GM12878 (cell line): ENCODE data around the gene NAA38. TPM values are rescaled to one million over a fixed set of nuclear protein-coding genes. Genes with fewer than 3 reads are reported as not detected.

Experiments
- ATAC-seq: fragments of 200-7000 bp; cut with Tn5 transposase; 3 replicates; pipeline ENCODE4 v1.9.1; 2020; ENCODE audit warnings: mild to moderate bottlenecking, moderate library complexity
- BruUV-seq: library from RNA; stranded (reverse); fragments of 400-500 nt; replicated peaks from 2 replicates; lab custom pipeline; 2021; lab: Mats Ljungman, UMichigan
- CTCF ChIA-PET: fragments of 300-600 bp; sonication (Branson Sonifier 250); formaldehyde crosslinking; extraction: SDS; loops from one replicate; lab custom pipeline; 2021; ENCODE audit warnings: inconsistent platforms; lab: Yijun Ruan, JAX
- POLR2A ChIA-PET: fragments of 350-600 bp; formaldehyde crosslinking; extraction: SDS; loops from one replicate; lab custom pipeline; 2021; ENCODE audit warnings: inconsistent platforms; lab: Charles Lee
- RAD21 ChIA-PET: fragments of 300-600 bp; sonication (Branson Sonifier 250); formaldehyde crosslinking; loops from one replicate; lab custom pipeline; 2023; ENCODE audit warnings: antibody characterized with exemption; ENCODE audit not compliant: unreplicated experiment; lab: Charles Lee
- SMC1A ChIA-PET: fragments of 300-600 bp; sonication (Branson Sonifier 250); formaldehyde crosslinking; loops from one replicate; lab custom pipeline; 2023; ENCODE audit not compliant: unreplicated experiment, uncharacterized antibody; lab: Charles Lee
- DNase-seq: peaks from one replicate; pipeline ENCODE4 v3.0.0-alpha.2; 2011; ENCODE audit warnings: low read depth, low spot score
- FAIRE-seq: peaks from 3 replicates; lab custom pipeline; 2011; peaks lifted over from hg19 to GRCh38; lab: Jason Lieb, UNC
- H2AFZ ChIP-seq: 2 replicates; pipeline ENCODE4 v1.6.0; 2011; ENCODE audit warnings: low read depth, low read length, control low read depth; ENCODE audit not compliant: control insufficient read depth
- H3K27ac ChIP-seq: 2 replicates; pipeline ENCODE4 v1.5.1; 2011; ENCODE audit warnings: control low read depth; ENCODE audit not compliant: control insufficient read depth, insufficient read depth
- H3K27me3 ChIP-seq, 2 experiments: replicated peaks in 1 of 2; 2 replicates each; pipeline versions ENCODE4 v1.6.0 to v1.6.1; 2011; ENCODE audit warnings: low read length in 1 of 2; ENCODE audit not compliant: control insufficient read depth in 2 of 2, insufficient read depth in 2 of 2
- H3K36me3 ChIP-seq, 2 experiments: 2 replicates each; pipeline ENCODE4 v1.5.1; 2011; ENCODE audit warnings: low read length in 1 of 2; ENCODE audit not compliant: control insufficient read depth in 2 of 2, insufficient read depth in 2 of 2
- H3K4me1 ChIP-seq: 2 replicates; pipeline ENCODE4 v1.6.1; 2011; ENCODE audit warnings: mild to moderate bottlenecking, low read length, moderate library complexity, mixed read lengths; ENCODE audit not compliant: control insufficient read depth, insufficient read depth
- H3K4me2 ChIP-seq: 2 replicates; pipeline ENCODE4 v1.6.0; 2011; ENCODE audit warnings: control low read depth; ENCODE audit not compliant: control insufficient read depth, insufficient read depth
- H3K4me3 ChIP-seq: fragments of 200-600 bp; sonication (generic); 2 replicates; pipeline ENCODE4 v1.5.1; 2016
- H3K79me2 ChIP-seq: 2 replicates; pipeline ENCODE4 v1.6.0; 2011; ENCODE audit warnings: low read length; ENCODE audit not compliant: control insufficient read depth, insufficient read depth
- H3K9ac ChIP-seq: 2 replicates; pipeline ENCODE4 v1.8.0; 2011; ENCODE audit warnings: low read length, control low read depth, mixed read lengths; ENCODE audit not compliant: control insufficient read depth, insufficient read depth
- H3K9me3 ChIP-seq: replicated peaks from 3 replicates; pipeline ENCODE4 v1.5.1; 2011; ENCODE audit warnings: mild to moderate bottlenecking, low read length; ENCODE audit not compliant: control insufficient read depth, insufficient read depth
- H4K20me1 ChIP-seq: 2 replicates; pipeline ENCODE4 v1.6.0; 2011; ENCODE audit not compliant: control insufficient read depth, insufficient read depth
- ATF7 ChIP-seq: fragments of 450-650 bp; IDR thresholded peaks from 2 replicates; pipeline ENCODE4 v1.6.1; 2016; ENCODE audit warnings: low read depth, mild to moderate bottlenecking
- BCL11A ChIP-seq: IDR thresholded peaks from 2 replicates; pipeline ENCODE4 v1.6.1; 2011; ENCODE audit warnings: low read depth, low read length
- CEBPB ChIP-seq, 2 experiments: fragments of 150-350 bp in 1 of 2; IDR thresholded peaks; 2 replicates each; pipeline ENCODE4 v1.6.1; 2012 to 2014; ENCODE audit warnings: low read depth in 2 of 2, low read length in 2 of 2, borderline replicate concordance in 1 of 2, inconsistent platforms in 1 of 2
- CHD2 ChIP-seq: IDR thresholded peaks from 2 replicates; pipeline ENCODE4 v1.6.1; 2011; ENCODE audit warnings: low read depth, low read length, improper control_type of control experiment, borderline replicate concordance
- CREM ChIP-seq: IDR thresholded peaks from 2 replicates; pipeline ENCODE4 v1.6.1; 2014; ENCODE audit warnings: antibody characterized with exemption, low read depth
- CTCF ChIP-seq, 3 experiments: IDR thresholded peaks in 2 of 3; conservative IDR thresholded peaks in 1 of 3; 2 replicates each; pipeline ENCODE4 v1.5.1; 2011; ENCODE audit warnings: low read depth in 3 of 3, low read length in 3 of 3, mild to moderate bottlenecking in 3 of 3, control low read depth in 2 of 3, moderate library complexity in 2 of 3, inconsistent platforms in 1 of 3, mixed read lengths in 1 of 3; ENCODE audit not compliant: control insufficient read depth in 2 of 3, insufficient read depth in 1 of 3; ENCODE audit errors: extremely low read depth in 1 of 3
- EP300 ChIP-seq, 2 experiments: fragments of 150-350 bp in 1 of 2; IDR thresholded peaks; 2 replicates each; pipeline ENCODE4 v1.6.1; 2011 to 2012; ENCODE audit warnings: low read depth in 2 of 2, low read length in 2 of 2, borderline replicate concordance in 1 of 2, improper control_type of control experiment in 1 of 2, inconsistent platforms in 1 of 2; ENCODE audit not compliant: control insufficient read depth in 1 of 2
- FOS ChIP-seq: IDR thresholded peaks from 3 replicates; pipeline ENCODE4 v1.6.1; 2011; ENCODE audit warnings: borderline replicate concordance; ENCODE audit not compliant: insufficient read length; ENCODE audit errors: extremely low read depth
- MLLT1 ChIP-seq: fragments of 450-650 bp; IDR thresholded peaks from 2 replicates; pipeline ENCODE4 v1.6.1; 2016; ENCODE audit warnings: mild to moderate bottlenecking
- NFIC ChIP-seq: IDR thresholded peaks from 2 replicates; pipeline ENCODE4 v1.6.1; 2012; ENCODE audit warnings: low read depth, mild to moderate bottlenecking, inconsistent platforms, low read length, moderate library complexity
- RAD51 ChIP-seq: fragments of 450-650 bp; IDR thresholded peaks from 2 replicates; pipeline ENCODE4 v1.6.1; 2016; ENCODE audit warnings: moderate library complexity, mild to moderate bottlenecking, inconsistent platforms
- SIN3A ChIP-seq: IDR thresholded peaks from 2 replicates; pipeline ENCODE4 v1.6.1; 2012; ENCODE audit warnings: low read depth, low read length, improper control_type of control experiment
- SMARCA5 ChIP-seq: fragments of 450-650 bp; IDR thresholded peaks from 2 replicates; pipeline ENCODE4 v1.6.1; 2017; ENCODE audit warnings: mild to moderate bottlenecking
- SUPT20H ChIP-seq: IDR thresholded peaks from 2 replicates; pipeline ENCODE4 v1.6.1; 2011; ENCODE audit warnings: low read depth, mild to moderate bottlenecking, low read length, moderate library complexity, borderline replicate concordance; ENCODE audit not compliant: control insufficient read depth
- WGBS: methylation state at CpG from one replicate; pipeline ENCODE4 v1.1.6; 2016; ENCODE audit warnings: low lambda C conversion rate; ENCODE audit not compliant: insufficient replicate concordance, insufficient coverage; ENCODE audit errors: missing lambda C conversion rate; 5-methylcytosine and 5-hydroxymethylcytosine counted together
- in situ Hi-C: fragments of 300-500 bp; cut with MboI; formaldehyde crosslinking; loops from 9 replicates; pipeline ENCODE4 v1.14.3; 2018; ENCODE audit warnings: mixed read lengths
- intact Hi-C: fragments of 100-400 bp; cut with micrococcal nuclease; formaldehyde crosslinking; loops from one replicate; pipeline ENCODE4 v1.14.2; 2022; ENCODE audit not compliant: unreplicated experiment
- polyA plus RNA-seq, 11 experiments: library from polyadenylated mRNA; depleted of rRNA in 4 of 11; unstranded in 6 of 11; stranded (reverse) in 5 of 11; fragments of >200 nt; fragmentation: Nextera tagmentation in 4 of 11; fragmentation: Illumina TruSeq in 1 of 11; extraction: Ambion mirVana in 4 of 11; extraction: Trizol in 1 of 11; gene quantifications; 1 replicate in 1 of 11; 2 replicates in 10 of 11; pipeline versions ENCODE4 v1.2.1 to v1.2.3, GENCODE V29; 2011 to 2016; ENCODE audit warnings: inconsistent platforms in 2 of 11, missing spikeins in 2 of 11, low read depth in 1 of 11
- total RNA-seq, 4 experiments: library from RNA; depleted of rRNA in 3 of 4; stranded (reverse); fragments of >200 nt in 3 of 4; fragmentation: Illumina TruSeq in 1 of 4; extraction: Trizol in 1 of 4; gene quantifications; 2 replicates each; pipeline versions ENCODE4 v1.2.1 to v1.2.3, GENCODE V29; 2013 to 2021

The NAA38 gene
- total and polyA plus RNA-seq, 10 of the 15 experiments (the other 5 are each of a cell fraction or from before 2014, with no cell fraction given): 31.5 to 337 (median 215) TPM

- TF ChIP-seq MLLT1 (peak; percentile 35; the same call in 1 of the 2 replicates), CHD2 (peak; percentile 56; the same call in 1 of the 2 replicates), CREM (no peak), ATF7 (0 out of 2 replicates have a peak, but pooled peaks have one; percentile 14)
- TF ChIP-seq, all 136 proteins: peak for 5
These were observed 29.7 kb upstream of the NAA38 start (continued) for GRCh38 chr17:7887038-7887481.

- WGBS: 3% methylated on average over 26 of the region's 30 CpGs
- Histone ChIP-seq H2AFZ (peak overlapping the region; percentile 41), H3K4me3 (peak overlapping the region; percentile 88), H3K4me2 (peak overlapping the region; percentile 96), H3K79me2 (peaks cover 45% of the 10 kb centered on the region), H3K4me1 (peaks cover 13% of the 10 kb centered on the region), H3K27me3 (no peaks in the 10 kb centered on the region), H3K9me3 (no peaks in the 10 kb centered on the region), H3K9ac (peak overlapping the region; percentile 87), H4K20me1 (no peaks in the 10 kb centered on the region), H3K36me3 (peaks cover 6 to 7% of the 10 kb centered on the region in 2 experiments; a peak in 3 of 4 replicates), H3K27ac (peak overlapping the region; percentile 91)
- intact Hi-C loops: no loop called here
- ChIA-PET RAD21 (interaction anchor here (1.0 to 1.5 kb wide), 7 partner anchors 22 to 172 kb away, joined by 3 to 6 read pairs (median 4); partner anchors contain the start of gene NAA38), CTCF (interaction anchor here (0.8 to 1.7 kb wide), 7 partner anchors 16 to 102 kb away, joined by 3 to 6 read pairs (median 5); partner anchors contain the start of gene NAA38), POLR2A (interaction anchor here (0.8 to 1.3 kb wide), 6 partner anchors 26 to 335 kb away, joined by 3 to 11 read pairs (median 4); partner anchors contain the start of genes CNTROB, CYB5D1, KDM6B and NAA38), SMC1A (no interaction called here)
- in situ Hi-C loops: no loop called here
- ATAC-seq (peak; percentile 10), FAIRE-seq (peak; percentile 7), DNase-seq (no peak)
- BruUV-seq: no TSS peak
- no peak for TF ChIP-seq EP300 (IDR thresholded peaks at IDR 0.05; ENCODE audit: borderline replicate concordance in 1 of 2, control insufficient read depth in 1 of 2, low read depth in 2 of 2, low read length in 2 of 2)
- no peak for TF ChIP-seq RAD51
- no peak for TF ChIP-seq NFIC
- TF ChIP-seq FOS: no peak
- peak; percentile 29; the same call in 1 of the 2 replicates for TF ChIP-seq SIN3A
- TF ChIP-seq SUPT20H: no peak
- TF ChIP-seq BCL11A: no peak
- TF ChIP-seq CTCF (IDR thresholded peaks at IDR 0.05 in 2 of 3, conservative IDR thresholded peaks at IDR 0.05 in 1 of 3; ENCODE audit: control insufficient read depth in 2 of 3, extremely low read depth in 1 of 3, insufficient read depth in 1 of 3, low read depth in 3 of 3, low read length in 3 of 3): 0 out of 6 replicates have a peak, but pooled peaks of 1 of the 3 experiments have one; percentile 0
- no peak for TF ChIP-seq SMARCA5
- TF ChIP-seq CEBPB (IDR thresholded peaks at IDR 0.05; ENCODE audit: borderline replicate concordance in 1 of 2, low read depth in 2 of 2, low read length in 2 of 2): no peak
These were observed 29.1 kb upstream of the NAA38 start for GRCh38 chr17:7886227-7887037.
